ENCODE measurements around the gene TMEM256.
A peak's percentile ranks its signal among the peaks of the same experiment; 100 is the strongest.

- TF ChIP-seq POLR2A (IDR thresholded peaks at IDR 0.05) = no peak
- TF ChIP-seq POLR2AphosphoS5 (IDR thresholded peaks at IDR 0.05) = peak in 1 of 3 donors; percentile 42
- TF ChIP-seq, protein P1, sequence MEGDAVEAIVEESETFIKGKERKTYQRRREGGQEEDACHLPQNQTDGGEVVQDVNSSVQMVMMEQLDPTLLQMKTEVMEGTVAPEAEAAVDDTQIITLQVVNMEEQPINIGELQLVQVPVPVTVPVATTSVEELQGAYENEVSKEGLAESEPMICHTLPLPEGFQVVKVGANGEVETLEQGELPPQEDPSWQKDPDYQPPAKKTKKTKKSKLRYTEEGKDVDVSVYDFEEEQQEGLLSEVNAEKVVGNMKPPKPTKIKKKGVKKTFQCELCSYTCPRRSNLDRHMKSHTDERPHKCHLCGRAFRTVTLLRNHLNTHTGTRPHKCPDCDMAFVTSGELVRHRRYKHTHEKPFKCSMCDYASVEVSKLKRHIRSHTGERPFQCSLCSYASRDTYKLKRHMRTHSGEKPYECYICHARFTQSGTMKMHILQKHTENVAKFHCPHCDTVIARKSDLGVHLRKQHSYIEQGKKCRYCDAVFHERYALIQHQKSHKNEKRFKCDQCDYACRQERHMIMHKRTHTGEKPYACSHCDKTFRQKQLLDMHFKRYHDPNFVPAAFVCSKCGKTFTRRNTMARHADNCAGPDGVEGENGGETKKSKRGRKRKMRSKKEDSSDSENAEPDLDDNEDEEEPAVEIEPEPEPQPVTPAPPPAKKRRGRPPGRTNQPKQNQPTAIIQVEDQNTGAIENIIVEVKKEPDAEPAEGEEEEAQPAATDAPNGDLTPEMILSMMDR (IDR thresholded peaks at IDR 0.05) = no peak
Observed at GRCh38 chr17:7356756-7357155, 47.1 kb downstream of the TMEM256 start.

All from breast epithelium (tissue), 3 donors.